Measurements from ENCODE around the gene UROC1. TPM values are rescaled to one million over a fixed set of nuclear protein-coding genes. Genes with fewer than 3 reads are reported as not detected.
A peak's percentile ranks its signal among the peaks of the same experiment; 100 is the strongest.

The UROC1 gene
- total RNA-seq, 4 donors from 2014 or later = not detected

DNA sequence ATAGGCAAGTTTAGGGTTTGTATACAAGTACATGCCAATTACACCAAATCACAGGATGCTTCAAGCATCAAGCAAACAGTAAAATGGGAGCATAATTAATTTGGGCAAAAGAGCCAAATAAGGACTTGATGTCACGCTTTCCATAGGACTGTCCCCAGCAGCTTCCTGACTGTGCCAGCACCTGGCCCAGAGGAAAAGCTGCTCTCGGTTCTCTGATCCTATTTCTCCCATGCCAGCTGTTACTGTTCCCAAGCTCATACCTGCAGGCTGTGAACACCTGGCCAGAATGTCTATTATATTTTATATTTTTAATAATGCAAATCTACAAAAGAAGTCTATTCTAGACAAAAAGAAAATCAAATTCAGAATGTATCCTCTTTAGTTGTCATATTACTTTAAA is 54.1 kb downstream of the UROC1 start:
- no peaks in the 10 kb centered on the region for H3K9me3 ChIP-seq
- 88% methylated on average over 2 of the region's 2 CpGs for WGBS
- peak in 1 of 2 donors; percentile 13 for DNase-seq (ENCODE audit: low spot score in 2 of 2)
- H3K4me3 ChIP-seq = no peak overlapping the region
- no peak overlapping the region for H3K27ac ChIP-seq
- H3K4me1 ChIP-seq = peaks cover 12% of the 10 kb centered on the region
- TF ChIP-seq POLR2AphosphoS5 (IDR thresholded peaks at IDR 0.05) = no peak
- peaks cover 100% of the 10 kb centered on the region for H3K36me3 ChIP-seq
- H3K27me3 ChIP-seq = no peaks in the 10 kb centered on the region

- TF ChIP-seq EP300 (IDR thresholded peaks at IDR 0.05) (no peak), POLR2A (IDR thresholded peaks at IDR 0.05) (no peak), POLR2AphosphoS5 (IDR thresholded peaks at IDR 0.05) (no peak)
- TF ChIP-seq, protein P1, sequence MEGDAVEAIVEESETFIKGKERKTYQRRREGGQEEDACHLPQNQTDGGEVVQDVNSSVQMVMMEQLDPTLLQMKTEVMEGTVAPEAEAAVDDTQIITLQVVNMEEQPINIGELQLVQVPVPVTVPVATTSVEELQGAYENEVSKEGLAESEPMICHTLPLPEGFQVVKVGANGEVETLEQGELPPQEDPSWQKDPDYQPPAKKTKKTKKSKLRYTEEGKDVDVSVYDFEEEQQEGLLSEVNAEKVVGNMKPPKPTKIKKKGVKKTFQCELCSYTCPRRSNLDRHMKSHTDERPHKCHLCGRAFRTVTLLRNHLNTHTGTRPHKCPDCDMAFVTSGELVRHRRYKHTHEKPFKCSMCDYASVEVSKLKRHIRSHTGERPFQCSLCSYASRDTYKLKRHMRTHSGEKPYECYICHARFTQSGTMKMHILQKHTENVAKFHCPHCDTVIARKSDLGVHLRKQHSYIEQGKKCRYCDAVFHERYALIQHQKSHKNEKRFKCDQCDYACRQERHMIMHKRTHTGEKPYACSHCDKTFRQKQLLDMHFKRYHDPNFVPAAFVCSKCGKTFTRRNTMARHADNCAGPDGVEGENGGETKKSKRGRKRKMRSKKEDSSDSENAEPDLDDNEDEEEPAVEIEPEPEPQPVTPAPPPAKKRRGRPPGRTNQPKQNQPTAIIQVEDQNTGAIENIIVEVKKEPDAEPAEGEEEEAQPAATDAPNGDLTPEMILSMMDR (IDR thresholded peaks at IDR 0.05) = no peak
- Histone ChIP-seq H3K4me1 (no peaks in the 10 kb centered on the region), H3K27me3 (no peaks in the 10 kb centered on the region), H3K4me3 (no peak overlapping the region), H3K9me3 (no peaks in the 10 kb centered on the region), H3K36me3 (peaks cover 98% of the 10 kb centered on the region), H3K27ac (no peak overlapping the region)
- peak; percentile 25 to 61 for DNase-seq (ENCODE audit: low spot score in 2 of 2)
- 92% methylated on average over 15 of the region's 17 CpGs for WGBS
Measured at GRCh38 chr3:126461450-126462070, 56.0 kb downstream of the UROC1 start.

- no peaks in the 10 kb centered on the region for H3K4me1 ChIP-seq
- H3K9me3 ChIP-seq = no peaks in the 10 kb centered on the region
- no peak overlapping the region for H3K27ac ChIP-seq
- 86% methylated on average over 7 of the region's 7 CpGs for WGBS
- peak; percentile 20 to 44 for DNase-seq (ENCODE audit: low spot score in 2 of 2)
- no peaks in the 10 kb centered on the region for H3K27me3 ChIP-seq
- no peak overlapping the region for H3K4me3 ChIP-seq
- no peak for TF ChIP-seq POLR2AphosphoS5 (IDR thresholded peaks at IDR 0.05)
- peaks cover 94% of the 10 kb centered on the region for H3K36me3 ChIP-seq
Measured at GRCh38 chr3:126460381-126460780, 57.2 kb downstream of the UROC1 start.

GRCh38 chr3:126459763-126460127 is 57.8 kb downstream of the UROC1 start:
- no peak for TF ChIP-seq EP300 (IDR thresholded peaks at IDR 0.05)
- no peak for TF ChIP-seq POLR2AphosphoS5 (IDR thresholded peaks at IDR 0.05)
- TF ChIP-seq POLR2A (IDR thresholded peaks at IDR 0.05) = no peak
- TF ChIP-seq, protein P1 (IDR thresholded peaks at IDR 0.05) = no peak
- WGBS = 88% methylated on average over 9 of the region's 9 CpGs
- Histone ChIP-seq H3K27me3 (no peaks in the 10 kb centered on the region), H3K4me3 (no peak overlapping the region), H3K4me1 (no peaks in the 10 kb centered on the region), H3K9me3 (no peaks in the 10 kb centered on the region), H3K27ac (no peak overlapping the region), H3K36me3 (peaks cover 92% of the 10 kb centered on the region)
- DNase-seq (ENCODE audit: low spot score in 2 of 2) = peak; percentile 44 to 59

- 72% methylated on average over 7 of the region's 7 CpGs for WGBS
- Histone ChIP-seq H3K4me1 (no peaks in the 10 kb centered on the region), H3K9me3 (no peaks in the 10 kb centered on the region), H3K4me3 (no peak overlapping the region), H3K27me3 (no peaks in the 10 kb centered on the region), H3K36me3 (peaks cover 91% of the 10 kb centered on the region), H3K27ac (no peak overlapping the region)
- no peak for TF ChIP-seq POLR2A (IDR thresholded peaks at IDR 0.05)
- TF ChIP-seq, protein P1 (IDR thresholded peaks at IDR 0.05) = no peak
- TF ChIP-seq POLR2AphosphoS5 (IDR thresholded peaks at IDR 0.05) = no peak
- no peak for TF ChIP-seq EP300 (IDR thresholded peaks at IDR 0.05)
- DNase-seq (ENCODE audit: low spot score in 2 of 2) = peak in 1 of 2 donors; percentile 9
Measured at GRCh38 chr3:126459111-126459762, 58.3 kb downstream of the UROC1 start.

DNA sequence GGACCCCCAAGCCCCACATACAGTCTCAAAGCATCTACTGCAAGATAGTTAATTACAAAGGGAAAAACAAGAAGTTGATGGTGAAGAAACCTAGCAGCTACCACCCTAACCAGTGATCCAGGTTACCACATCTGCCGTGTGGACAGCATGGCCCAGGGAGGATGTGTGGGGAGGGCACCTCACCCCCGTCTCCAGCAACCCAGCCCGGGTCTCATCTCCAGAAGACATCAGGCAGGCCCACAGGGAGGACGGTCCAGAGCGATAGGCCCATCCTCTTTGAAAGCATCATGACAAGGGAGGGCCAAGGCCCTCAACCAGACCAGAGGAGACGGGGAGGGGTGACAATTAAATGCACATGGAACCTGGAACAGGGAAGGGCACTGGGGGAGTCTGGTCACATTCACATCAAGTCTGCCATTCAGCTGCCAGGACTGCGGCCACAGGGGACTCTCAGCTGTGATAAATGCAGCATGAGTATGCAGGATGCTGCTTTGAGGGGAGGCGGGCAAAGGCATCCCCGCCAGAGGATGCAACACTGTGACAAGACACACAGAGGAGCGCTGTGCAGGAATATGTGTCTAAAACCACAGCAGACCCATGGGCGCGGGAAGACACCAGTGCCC is 60.7 kb downstream of the UROC1 start:
- H3K36me3 ChIP-seq = peaks cover 85% of the 10 kb centered on the region
- TF ChIP-seq POLR2A (IDR thresholded peaks at IDR 0.05) = no peak
- H3K27ac ChIP-seq = no peak overlapping the region
- no peaks in the 10 kb centered on the region for H3K9me3 ChIP-seq
- no peak overlapping the region for H3K4me3 ChIP-seq
- WGBS = 87% methylated on average over 12 of the region's 12 CpGs
- no peaks in the 10 kb centered on the region for H3K4me1 ChIP-seq
- no peaks in the 10 kb centered on the region for H3K27me3 ChIP-seq
- peak; percentile 38 to 54 for DNase-seq (ENCODE audit: low spot score in 2 of 2)
